A549 treated with RU486 at 1 μM for 4 hours (cell line): ENCODE results near the gene SLC4A3. TPM values are rescaled to one million over a fixed set of nuclear protein-coding genes. Genes with fewer than 3 reads are reported as not detected.

Experiments
- total RNA-seq: library from RNA; stranded (reverse); fragments of 200-300 nt; extraction: Qiagen RNA extraction; gene quantifications from 5 replicates; pipeline ENCODE4 v1.2.3, GENCODE V29; 2022; ENCODE audit warnings: low read depth

The SLC4A3 gene
- 1.7 to 3.4 TPM (median 2.3 TPM) in 5 replicates for total RNA-seq

GRCh38 chr2:219627103-219628100, at the start of gene SLC4A3:
Gene SLC4A3, plus strand, starts transcription at chr2:219627630. Its CDS starts 363 bp downstream, at chr2:219627993.

GRCh38 chr2:219597552-219598307, 29.7 kb upstream of the SLC4A3 start, which contains the start of gene STK11IP:
Gene STK11IP, plus strand, starts transcription at chr2:219597857. Its CDS starts 263 bp downstream, at chr2:219598120.

Other genes starting within 250 kb of the SLC4A3 start
- 51.3 to 65.5 TPM (median 63.4 TPM) in 5 replicates for gene DNPEP, start 239.7 kb upstream of the SLC4A3 start, total RNA-seq
- 0.05 to 0.24 TPM (median 0.13 TPM) in 3 of 5 replicates, not detected in the others for gene DES, start 209.3 kb upstream of the SLC4A3 start, total RNA-seq
- 5.1 to 7.8 TPM (median 6.5 TPM) in 5 replicates for gene SPEG, start 192.8 kb upstream of the SLC4A3 start, total RNA-seq
- 33.3 to 39.2 TPM (median 37.5 TPM) in 5 replicates for gene GMPPA, start 128.7 kb upstream of the SLC4A3 start, total RNA-seq
- gene ASIC4, start 113.1 kb upstream of the SLC4A3 start, total RNA-seq, result 0.05 to 0.07 TPM in 2 of 5 replicates, not detected in the others
- 17.5 to 36.2 TPM (median 29.9 TPM) in 5 replicates for gene CHPF, start 83.8 kb upstream of the SLC4A3 start, total RNA-seq
- 0.47 to 1.3 TPM (median 0.95 TPM) in 5 replicates for gene TMEM198, start 83.6 kb upstream of the SLC4A3 start, total RNA-seq
- 17.0 to 24.0 TPM (median 20.1 TPM) in 5 replicates for gene OBSL1, start 56.1 kb upstream of the SLC4A3 start, total RNA-seq
- 0.17 to 0.81 TPM (median 0.51 TPM) in 5 replicates for gene INHA, start 55.3 kb upstream of the SLC4A3 start, total RNA-seq
- 13.4 to 20.4 TPM (median 16.7 TPM) in 5 replicates for gene STK11IP, start 29.8 kb upstream of the SLC4A3 start, total RNA-seq